Activated CD8-positive, alpha-beta memory T cell treated with anti-CD3 and anti-CD28 coated beads, Interleukin-2, amount 10 ng/mL, durations not matched to agents 7 days and 5 days (primary cell): Measurements from ENCODE around the gene NCF4. TPM values are rescaled to one million over a fixed set of nuclear protein-coding genes. Genes with fewer than 3 reads are reported as not detected.

ENCODE experiments used
- ATAC-seq: fragments of 150-1000 bp; cut with Tn5 transposase; one replicate; pipeline ENCODE4 v1.10.0; 2021; ENCODE audit warnings: moderate library complexity
- CTCF ChIA-PET: fragments of 350-600 bp; sonication (Branson Sonifier 250); formaldehyde crosslinking; loops from one replicate; lab custom pipeline; 2021; ENCODE audit warnings: antibody characterized with exemption; lab: Charles Lee
- DNase-seq: peaks from one replicate; pipeline ENCODE4 v3.0.0-alpha.2; 2020
- H3K27ac Mint-ChIP-seq: one replicate; pipeline ENCODE4 v1.8.0; 2021; ENCODE audit warnings: mild to moderate bottlenecking, mixed read lengths
- H3K27me3 Mint-ChIP-seq: one replicate; pipeline ENCODE4 v1.8.0; 2021; ENCODE audit warnings: mixed read lengths
- H3K36me3 Mint-ChIP-seq: one replicate; pipeline ENCODE4 v1.8.0; 2021; ENCODE audit warnings: mild to moderate bottlenecking, mixed read lengths
- H3K4me1 Mint-ChIP-seq: one replicate; pipeline ENCODE4 v1.8.0; 2021; ENCODE audit warnings: mixed read lengths
- H3K4me3 Mint-ChIP-seq: one replicate; pipeline ENCODE4 v1.8.0; 2021; ENCODE audit warnings: mild to moderate bottlenecking, moderate library complexity, mixed read lengths
- H3K9me3 Mint-ChIP-seq: one replicate; pipeline ENCODE4 v1.8.0; 2022; ENCODE audit warnings: low read depth, mixed read lengths
- total RNA-seq, 2 experiments: library from RNA; stranded (reverse); gene quantifications; one replicate each; pipeline ENCODE4 v1.2.3, GENCODE V29; 2021

NCF4 gene
- total RNA-seq, 2 experiments from 2014 or later: 59.7 to 77.9 TPM

GRCh38 chr22:36824655-36825054 is 36.2 kb upstream of the NCF4 start:
- ATAC-seq: no peak
- CTCF ChIA-PET: no interaction called here
- Mint-ChIP-seq H3K27me3 (peaks cover 21% of the 10 kb centered on the region), H3K4me3 (no peak overlapping the region), H3K27ac (no peak overlapping the region), H3K9me3 (no peaks in the 10 kb centered on the region), H3K36me3 (no peaks in the 10 kb centered on the region), H3K4me1 (peaks cover 3% of the 10 kb centered on the region)
- no peak for DNase-seq

GRCh38 chr22:36826262-36826661 is 34.5 kb upstream of the NCF4 start:
- Mint-ChIP-seq H3K4me1 (peaks cover 9% of the 10 kb centered on the region), H3K27me3 (peaks cover 15% of the 10 kb centered on the region), H3K27ac (no peak overlapping the region), H3K9me3 (no peaks in the 10 kb centered on the region), H3K36me3 (no peaks in the 10 kb centered on the region), H3K4me3 (no peak overlapping the region)
- DNase-seq (no peak), ATAC-seq (no peak)
- CTCF ChIA-PET: interaction anchor here (1.0 kb wide), 1 partner anchor 150 kb away, joined by 3 read pairs; no protein-coding TSS in a partner anchor

- Mint-ChIP-seq H3K27ac (no peak overlapping the region), H3K4me3 (no peak overlapping the region), H3K27me3 (peaks cover 26% of the 10 kb centered on the region), H3K9me3 (no peaks in the 10 kb centered on the region), H3K4me1 (peaks cover 9% of the 10 kb centered on the region), H3K36me3 (no peaks in the 10 kb centered on the region)
- ATAC-seq: no peak
- no peak for DNase-seq
- CTCF ChIA-PET: interaction anchor here (1.0 kb wide), 1 partner anchor 27 kb away, joined by 3 read pairs; no protein-coding TSS in a partner anchor
Measured at GRCh38 chr22:36828815-36829214, 32.0 kb upstream of the NCF4 start.

- Mint-ChIP-seq H3K4me3 (no peak overlapping the region), H3K36me3 (no peaks in the 10 kb centered on the region), H3K4me1 (peaks cover 9% of the 10 kb centered on the region), H3K27me3 (peaks cover 28% of the 10 kb centered on the region), H3K9me3 (no peaks in the 10 kb centered on the region), H3K27ac (no peak overlapping the region)
- ATAC-seq (no peak), DNase-seq (no peak)
- CTCF ChIA-PET: interaction anchor here (1.0 kb wide), 1 partner anchor 27 kb away, joined by 3 read pairs; no protein-coding TSS in a partner anchor
Measured at GRCh38 chr22:36829370-36830002, 31.3 kb upstream of the NCF4 start.

GRCh38 chr22:36830601-36831000 is 30.2 kb upstream of the NCF4 start:
- H3K27me3 Mint-ChIP-seq: peaks cover 32% of the 10 kb centered on the region
- no peak for DNase-seq
- no peak overlapping the region for H3K4me3 Mint-ChIP-seq
- peaks cover 9% of the 10 kb centered on the region for H3K4me1 Mint-ChIP-seq
- CTCF ChIA-PET: no interaction called here
- H3K9me3 Mint-ChIP-seq: no peaks in the 10 kb centered on the region
- H3K27ac Mint-ChIP-seq: no peak overlapping the region
- H3K36me3 Mint-ChIP-seq: no peaks in the 10 kb centered on the region
- no peak for ATAC-seq

GRCh38 chr22:36831206-36831605 is 29.6 kb upstream of the NCF4 start:
- peaks cover 9% of the 10 kb centered on the region for H3K4me1 Mint-ChIP-seq
- CTCF ChIA-PET: no interaction called here
- DNase-seq (no peak), ATAC-seq (no peak)
- H3K27me3 Mint-ChIP-seq: peaks cover 34% of the 10 kb centered on the region
- no peaks in the 10 kb centered on the region for H3K36me3 Mint-ChIP-seq
- H3K27ac Mint-ChIP-seq: no peak overlapping the region
- H3K9me3 Mint-ChIP-seq: no peaks in the 10 kb centered on the region
- no peak overlapping the region for H3K4me3 Mint-ChIP-seq

- no peak for DNase-seq
- Mint-ChIP-seq H3K4me1 (peaks cover 9% of the 10 kb centered on the region), H3K4me3 (no peak overlapping the region), H3K27me3 (peaks cover 34% of the 10 kb centered on the region), H3K36me3 (no peaks in the 10 kb centered on the region), H3K9me3 (no peaks in the 10 kb centered on the region), H3K27ac (no peak overlapping the region)
- CTCF ChIA-PET: no interaction called here
- ATAC-seq: no peak
Measured at GRCh38 chr22:36831717-36832116, 29.1 kb upstream of the NCF4 start.

GRCh38 chr22:36833073-36833472 is 27.7 kb upstream of the NCF4 start:
- no peak overlapping the region for H3K27ac Mint-ChIP-seq
- ATAC-seq: no peak
- H3K9me3 Mint-ChIP-seq: peaks cover 7% of the 10 kb centered on the region
- no peaks in the 10 kb centered on the region for H3K36me3 Mint-ChIP-seq
- H3K27me3 Mint-ChIP-seq: peaks cover 34% of the 10 kb centered on the region
- H3K4me3 Mint-ChIP-seq: no peak overlapping the region
- peaks cover 9% of the 10 kb centered on the region for H3K4me1 Mint-ChIP-seq
- no peak for DNase-seq
- CTCF ChIA-PET: no interaction called here

- H3K27me3 Mint-ChIP-seq: peaks cover 38% of the 10 kb centered on the region
- ATAC-seq: no peak
- CTCF ChIA-PET: interaction anchor here (2.3 kb wide), 1 partner anchor 21 kb away, joined by 8 read pairs; no protein-coding TSS in a partner anchor
- DNase-seq: no peak
- no peaks in the 10 kb centered on the region for H3K4me1 Mint-ChIP-seq
- H3K4me3 Mint-ChIP-seq: no peak overlapping the region
- H3K9me3 Mint-ChIP-seq: peaks cover 8% of the 10 kb centered on the region
- H3K27ac Mint-ChIP-seq: no peak overlapping the region
- H3K36me3 Mint-ChIP-seq: no peaks in the 10 kb centered on the region
Measured at GRCh38 chr22:36835903-36836302, 24.9 kb upstream of the NCF4 start.

GRCh38 chr22:36838119-36839030 is 22.4 kb upstream of the NCF4 start:
- Mint-ChIP-seq H3K9me3 (peaks cover 8% of the 10 kb centered on the region), H3K4me1 (no peaks in the 10 kb centered on the region), H3K27me3 (peaks cover 39% of the 10 kb centered on the region), H3K4me3 (no peak overlapping the region), H3K36me3 (no peaks in the 10 kb centered on the region), H3K27ac (no peak overlapping the region)
- no peak for ATAC-seq
- no peak for DNase-seq
- CTCF ChIA-PET: interaction anchor here (0.9 kb wide), 1 partner anchor 15 kb away, joined by 3 read pairs; no protein-coding TSS in a partner anchor

- DNase-seq (no peak), ATAC-seq (no peak)
- Mint-ChIP-seq H3K27ac (no peak overlapping the region), H3K27me3 (peaks cover 44% of the 10 kb centered on the region), H3K9me3 (peaks cover 8% of the 10 kb centered on the region), H3K4me1 (no peaks in the 10 kb centered on the region), H3K36me3 (no peaks in the 10 kb centered on the region), H3K4me3 (no peak overlapping the region)
- CTCF ChIA-PET: interaction anchor here (1.0 to 1.4 kb wide), 2 partner anchors 14 to 17 kb away, joined by 3 to 4 read pairs; no protein-coding TSS in a partner anchor
Measured at GRCh38 chr22:36839356-36840073, 21.3 kb upstream of the NCF4 start.

- no peaks in the 10 kb centered on the region for H3K4me1 Mint-ChIP-seq
- H3K9me3 Mint-ChIP-seq: peaks cover 8% of the 10 kb centered on the region
- H3K27me3 Mint-ChIP-seq: peaks cover 48% of the 10 kb centered on the region
- no peak for DNase-seq
- no peak for ATAC-seq
- CTCF ChIA-PET: interaction anchor here (1.0 to 1.4 kb wide), 2 partner anchors 13 to 16 kb away, joined by 3 to 4 read pairs; no protein-coding TSS in a partner anchor
- H3K4me3 Mint-ChIP-seq: no peak overlapping the region
- no peaks in the 10 kb centered on the region for H3K36me3 Mint-ChIP-seq
- H3K27ac Mint-ChIP-seq: no peak overlapping the region
Measured at GRCh38 chr22:36840106-36840505, 20.7 kb upstream of the NCF4 start.

- no peaks in the 10 kb centered on the region for H3K9me3 Mint-ChIP-seq
Measured at GRCh38 chr22:36846271-36846670, 14.5 kb upstream of the NCF4 start.

More at GRCh38 chr22:36846271-36846670, 14.5 kb upstream of the NCF4 start:
- DNase-seq (no peak), ATAC-seq (no peak)
- Mint-ChIP-seq H3K4me3 (no peak overlapping the region), H3K36me3 (no peaks in the 10 kb centered on the region), H3K4me1 (no peaks in the 10 kb centered on the region), H3K27ac (no peak overlapping the region), H3K27me3 (peaks cover 62% of the 10 kb centered on the region)
- CTCF ChIA-PET: interaction anchor here (1.7 kb wide), 1 partner anchor 10 kb away, joined by 9 read pairs; no protein-coding TSS in a partner anchor
